Epithelial cell of proximal tubule (primary cell): ENCODE data around the gene CDKN2B. TPM values are rescaled to one million over a fixed set of nuclear protein-coding genes. Genes with fewer than 3 reads are reported as not detected.

Experiments used
- DNase-seq: peaks from one replicate; pipeline ENCODE4 v3.0.0-alpha.2; 2011; ENCODE audit warnings: low read depth
- H3K4me3 ChIP-seq: 2 replicates; pipeline ENCODE4 v1.5.1; 2011; ENCODE audit warnings: low read depth, mild to moderate bottlenecking, low read length
- CTCF ChIP-seq: conservative IDR thresholded peaks from 2 replicates; pipeline ENCODE4 v1.5.1; 2012; ENCODE audit warnings: low read depth, mild to moderate bottlenecking, low read length
- total RNA-seq: library from RNA; depleted of rRNA; stranded (reverse); fragments of >200 nt; gene quantifications from 2 replicates; pipeline ENCODE4 v1.2.3, GENCODE V29; 2015

CDKN2B gene
- total RNA-seq, 1 donor from 2014 or later, result 25.9 TPM

- DNase-seq, result no peak
- peak; percentile 3 for TF ChIP-seq CTCF
- peak overlapping the region; percentile 43 for H3K4me3 ChIP-seq
Observed at GRCh38 chr9:22005702-22006606, 3.2 kb downstream of the CDKN2B start.

- peak; percentile 14 for TF ChIP-seq CTCF
- peak overlapping the region; percentile 43 for H3K4me3 ChIP-seq
- DNase-seq, result no peak
Observed at GRCh38 chr9:22005021-22005701, 3.9 kb downstream of the CDKN2B start.

GRCh38 chr9:22002038-22002437, 7.1 kb downstream of the CDKN2B start:
- no peak for TF ChIP-seq CTCF
- H3K4me3 ChIP-seq, result no peak overlapping the region
- DNase-seq, result no peak

GRCh38 chr9:21998026-21998425, 11.1 kb downstream of the CDKN2B start:
- no peak for DNase-seq
- no peak overlapping the region for H3K4me3 ChIP-seq
- no peak for TF ChIP-seq CTCF

- H3K4me3 ChIP-seq, result no peak overlapping the region
- DNase-seq, result no peak
- TF ChIP-seq CTCF, result no peak
Observed at GRCh38 chr9:21997480-21997879, 11.6 kb downstream of the CDKN2B start.

- no peak overlapping the region for H3K4me3 ChIP-seq
- TF ChIP-seq CTCF, result no peak
- DNase-seq, result no peak
Observed at GRCh38 chr9:21996858-21997257, 12.2 kb downstream of the CDKN2B start.
